ENCODE data around the gene BAHCC1.

GRCh38 chr17:81468111-81468769 is 73.0 kb downstream of the BAHCC1 start:
- no peak for TF ChIP-seq CTCF (IDR thresholded peaks at IDR 0.05)
- no peak for TF ChIP-seq POLR2A (IDR thresholded peaks at IDR 0.05)
- TF ChIP-seq EP300 (IDR thresholded peaks at IDR 0.05) = no peak
